ENCODE results near the gene LBP.

DNA sequence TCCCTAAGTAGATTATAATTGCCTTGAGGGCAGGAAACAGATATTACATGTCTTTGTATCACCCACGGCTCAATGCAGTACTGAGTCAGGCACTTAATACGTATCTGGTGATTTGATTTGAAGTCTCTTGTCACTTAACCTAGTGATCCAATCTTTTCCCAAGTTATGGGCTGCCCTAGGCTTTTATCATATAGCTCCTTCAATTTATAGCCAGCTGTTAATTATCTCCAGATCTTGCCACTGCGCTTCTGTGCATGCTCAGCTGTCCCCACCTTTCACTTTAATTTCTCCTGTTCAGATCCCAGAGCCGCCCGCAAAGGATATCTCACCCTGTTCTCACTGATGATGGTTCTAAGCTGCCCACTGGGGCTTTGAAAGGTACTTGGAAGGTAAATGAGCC, 47.0 kb downstream of the LBP start:
- TF ChIP-seq, protein P1, sequence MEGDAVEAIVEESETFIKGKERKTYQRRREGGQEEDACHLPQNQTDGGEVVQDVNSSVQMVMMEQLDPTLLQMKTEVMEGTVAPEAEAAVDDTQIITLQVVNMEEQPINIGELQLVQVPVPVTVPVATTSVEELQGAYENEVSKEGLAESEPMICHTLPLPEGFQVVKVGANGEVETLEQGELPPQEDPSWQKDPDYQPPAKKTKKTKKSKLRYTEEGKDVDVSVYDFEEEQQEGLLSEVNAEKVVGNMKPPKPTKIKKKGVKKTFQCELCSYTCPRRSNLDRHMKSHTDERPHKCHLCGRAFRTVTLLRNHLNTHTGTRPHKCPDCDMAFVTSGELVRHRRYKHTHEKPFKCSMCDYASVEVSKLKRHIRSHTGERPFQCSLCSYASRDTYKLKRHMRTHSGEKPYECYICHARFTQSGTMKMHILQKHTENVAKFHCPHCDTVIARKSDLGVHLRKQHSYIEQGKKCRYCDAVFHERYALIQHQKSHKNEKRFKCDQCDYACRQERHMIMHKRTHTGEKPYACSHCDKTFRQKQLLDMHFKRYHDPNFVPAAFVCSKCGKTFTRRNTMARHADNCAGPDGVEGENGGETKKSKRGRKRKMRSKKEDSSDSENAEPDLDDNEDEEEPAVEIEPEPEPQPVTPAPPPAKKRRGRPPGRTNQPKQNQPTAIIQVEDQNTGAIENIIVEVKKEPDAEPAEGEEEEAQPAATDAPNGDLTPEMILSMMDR (IDR thresholded peaks at IDR 0.05; ENCODE audit: insufficient read depth, low read length) = no peak
- TF ChIP-seq GABPA (IDR thresholded peaks at IDR 0.05; ENCODE audit: low read depth) = no peak

All from HL-60 (cell line).